Endothelial cell of umbilical vein (primary cell): ENCODE data around the gene GADD45GIP1. TPM values are rescaled to one million over a fixed set of nuclear protein-coding genes. Genes with fewer than 3 reads are reported as not detected.

Source experiments
- BruUV-seq: library from RNA; stranded (reverse); fragments of 400-500 nt; replicated peaks from 2 replicates; lab custom pipeline; 2021; lab: Mats Ljungman, UMichigan
- CTCF ChIA-PET: fragments of 300-600, 350-600 bp; sonication (Branson Sonifier 250); formaldehyde crosslinking; loops from one replicate; lab custom pipeline; 2021; ENCODE audit warnings: antibody characterized with exemption, inconsistent platforms; lab: Charles Lee
- POLR2A ChIA-PET: fragments of 300-600, 350-600 bp; sonication (Branson Sonifier 250); formaldehyde crosslinking; loops from one replicate; lab custom pipeline; 2021; ENCODE audit warnings: antibody characterized with exemption, inconsistent platforms; lab: Charles Lee
- DNase-seq: peaks from one replicate; pipeline ENCODE4 v3.0.0-alpha.2; 2011; ENCODE audit warnings: low read depth, low spot score
- FAIRE-seq: peaks from 2 replicates; lab custom pipeline; 2011; peaks lifted over from hg19 to GRCh38; lab: Jason Lieb, UNC
- H2AFZ ChIP-seq: 2 replicates; pipeline ENCODE4 v1.6.0; 2012; ENCODE audit warnings: low read depth, low read length, control low read depth, inconsistent platforms
- H3K27ac ChIP-seq: 2 replicates; pipeline ENCODE4 v1.5.1; 2011; ENCODE audit warnings: low read depth, mild to moderate bottlenecking, control low read depth, low read length, moderate library complexity; ENCODE audit not compliant: insufficient read depth
- H3K27me3 ChIP-seq, 2 experiments: 2 replicates each; pipeline versions ENCODE4 v1.6.0 to v1.6.1; 2011; ENCODE audit warnings: low read length in 2 of 2, mixed read lengths in 1 of 2; ENCODE audit not compliant: control insufficient read depth in 2 of 2, insufficient read depth in 2 of 2
- H3K36me3 ChIP-seq, 2 experiments: 2 replicates in 1 of 2; 3 replicates in 1 of 2; pipeline ENCODE4 v1.5.1; 2011; ENCODE audit warnings: low read length in 2 of 2, mild to moderate bottlenecking in 1 of 2, moderate library complexity in 1 of 2; ENCODE audit not compliant: control insufficient read depth in 2 of 2, insufficient read depth in 2 of 2; ENCODE audit errors: extremely low read depth in 1 of 2
- H3K4me1 ChIP-seq: 3 replicates; pipeline ENCODE4 v1.5.1; 2011; ENCODE audit warnings: mild to moderate bottlenecking, low read length; ENCODE audit not compliant: control insufficient read depth, insufficient read depth; ENCODE audit errors: extremely low read depth
- H3K4me2 ChIP-seq: 2 replicates; pipeline ENCODE4 v1.6.1; 2011; ENCODE audit warnings: low read length, control low read depth, mixed read lengths; ENCODE audit not compliant: insufficient read depth
- H3K4me3 ChIP-seq, 3 experiments: fragments of 200-600 bp in 1 of 3; sonication (generic), shearing (Covaris generic) in 1 of 3; replicated peaks in 1 of 3; 2 replicates each; pipeline ENCODE4 v1.5.1; 2011 to 2016; ENCODE audit warnings: control low read depth in 3 of 3, low read length in 3 of 3, mild to moderate bottlenecking in 2 of 3, inconsistent platforms in 1 of 3, low read depth in 1 of 3, moderate library complexity in 1 of 3; ENCODE audit not compliant: insufficient read depth in 1 of 3
- H3K79me2 ChIP-seq: 2 replicates; pipeline ENCODE4 v1.6.0; 2012; ENCODE audit warnings: low read length, inconsistent platforms; ENCODE audit not compliant: control insufficient read depth, insufficient read depth
- H3K9ac ChIP-seq: replicated peaks from 2 replicates; pipeline ENCODE3; 2011; ENCODE audit warnings: low read length, control low read depth; ENCODE audit not compliant: insufficient read depth; ENCODE audit errors: extremely low read depth
- H3K9me1 ChIP-seq: replicated peaks from 3 replicates; pipeline ENCODE4 v1.6.0; 2011; ENCODE audit warnings: mild to moderate bottlenecking, low read length; ENCODE audit not compliant: control insufficient read depth, insufficient read depth; ENCODE audit errors: extremely low read depth
- H3K9me3 ChIP-seq: replicated peaks from 2 replicates; pipeline ENCODE4 v1.5.1; 2012; ENCODE audit warnings: low read length, inconsistent platforms; ENCODE audit not compliant: control insufficient read depth, insufficient read depth
- H4K20me1 ChIP-seq: replicated peaks from 2 replicates; pipeline ENCODE3; 2011; ENCODE audit warnings: mild to moderate bottlenecking, low read length; ENCODE audit not compliant: control insufficient read depth, insufficient read depth; ENCODE audit errors: extremely low read depth
- CTCF ChIP-seq, 2 donors: IDR thresholded peaks; 1 replicate in 1 of 2; 2 replicates in 1 of 2; pipeline ENCODE4 v1.5.1; 2011; ENCODE audit warnings: low read length in 2 of 2, mild to moderate bottlenecking in 2 of 2, moderate library complexity in 2 of 2, control low read depth in 1 of 2, inconsistent platforms in 1 of 2, low read depth in 1 of 2; ENCODE audit not compliant: insufficient read depth in 1 of 2; ENCODE audit errors: extremely low read depth in 1 of 2
- EZH2 ChIP-seq: IDR thresholded peaks from 2 replicates; pipeline ENCODE4 v1.6.1; 2012; ENCODE audit warnings: borderline replicate concordance, low read depth, mild to moderate bottlenecking, moderate library complexity, low read length, inconsistent platforms; ENCODE audit not compliant: severe bottlenecking
- FOS ChIP-seq: IDR thresholded peaks from 2 replicates; pipeline ENCODE4 v1.6.1; 2011; ENCODE audit warnings: mild to moderate bottlenecking, low read length, moderate library complexity, borderline replicate concordance; ENCODE audit not compliant: insufficient read depth
- GATA2 ChIP-seq: IDR thresholded peaks from 2 replicates; pipeline ENCODE4 v1.7.0; 2011; ENCODE audit warnings: low read depth, mild to moderate bottlenecking, moderate library complexity, mixed read lengths, low read length; ENCODE audit not compliant: insufficient read length, insufficient read depth
- JUN ChIP-seq: IDR thresholded peaks from 2 replicates; pipeline ENCODE4 v1.6.1; 2011; ENCODE audit warnings: borderline replicate concordance, low read depth; ENCODE audit not compliant: insufficient read length, insufficient read depth
- MAX ChIP-seq: IDR thresholded peaks from 2 replicates; pipeline ENCODE4 v1.6.1; 2011; ENCODE audit not compliant: insufficient read depth, insufficient read length
- MYC ChIP-seq: IDR thresholded peaks from one replicate; pipeline ENCODE4 v1.6.1; 2011; ENCODE audit warnings: mild to moderate bottlenecking, low read depth, low read length
- POLR2A ChIP-seq: IDR thresholded peaks from 2 replicates; pipeline ENCODE4 v1.6.1; 2012; ENCODE audit warnings: low read depth, mild to moderate bottlenecking, control low read depth, low read length
- POLR2AphosphoS5 ChIP-seq: IDR thresholded peaks from 2 replicates; pipeline ENCODE4 v1.6.1; 2012; ENCODE audit warnings: low read depth, mild to moderate bottlenecking, control low read depth, low read length, moderate library complexity; ENCODE audit not compliant: insufficient read depth
- dilution Hi-C: fragments of 300-500 bp; cut with MboI; formaldehyde crosslinking; loops from one replicate; pipeline ENCODE4 v1.15.0; 2019; ENCODE audit warnings: low sequenced_read_pairs; ENCODE audit not compliant: extremely low pct_ligation_motif_present
- intact Hi-C: fragments of 100-400 bp; cut with micrococcal nuclease; formaldehyde crosslinking; loops from one replicate; pipeline ENCODE4 v1.10.0; 2022
- polyA plus RNA-seq, 4 experiments: library from polyadenylated mRNA; depleted of rRNA in 3 of 4; stranded (reverse) in 3 of 4; unstranded in 1 of 4; fragments of >200 nt; gene quantifications; 2 replicates each; pipeline versions ENCODE4 v1.2.1 to v1.2.3, GENCODE V29; 2011 to 2012; ENCODE audit warnings: missing spikeins in 1 of 4
- total RNA-seq: library from RNA; stranded (reverse); gene quantifications from 2 replicates; pipeline ENCODE4 v1.2.3, GENCODE V29; 2021

GADD45GIP1 gene
- total and polyA plus RNA-seq, 2 donors (not counting 3 experiments of a cell fraction or from before 2014, with no cell fraction given), result 32.8 to 38.3 TPM

GRCh38 chr19:12965812-12966135 is 8.8 kb upstream of the GADD45GIP1 start:
- Histone ChIP-seq H3K9ac (no peak overlapping the region), H2AFZ (peak overlapping the region; percentile 98), H3K27ac (peak overlapping the region; percentile 4), H3K4me3 (peak overlapping the region in 1 of 3 experiments; percentile 48), H3K27me3 (no peaks in the 10 kb centered on the region), H3K36me3 (no peaks in the 10 kb centered on the region), H3K9me1 (no peaks in the 10 kb centered on the region), H3K79me2 (no peaks in the 10 kb centered on the region), H3K9me3 (no peaks in the 10 kb centered on the region), H4K20me1 (no peaks in the 10 kb centered on the region), H3K4me2 (peak overlapping the region; percentile 60), H3K4me1 (peaks cover 2% of the 10 kb centered on the region)
- FAIRE-seq (no peak), DNase-seq (no peak)
- intact Hi-C loops, result loop anchor here (1.0 kb wide), 5 partner anchors 8 to 129 kb away; partner anchors contain the start of genes CALR and GADD45GIP1
- POLR2A ChIA-PET, result interaction anchor here (0.8 to 1.2 kb wide), 2 partner anchors 28 to 128 kb away, joined by 3 to 4 read pairs; no protein-coding TSS in a partner anchor
- dilution Hi-C loops, result no loop called here
- no TSS peak for BruUV-seq
- CTCF ChIA-PET, result interaction anchor here (0.6 to 5.2 kb wide), 52 partner anchors 10 to 779 kb away, joined by 3 to 115 read pairs (median 5); partner anchors contain the start of genes CALR, DNASE2, FARSA and GADD45GIP1
- TF ChIP-seq EZH2 (no peak), MYC (no peak), GATA2 (no peak), POLR2AphosphoS5 (no peak), FOS (no peak), JUN (no peak), CTCF (IDR thresholded peaks at IDR 0.05; ENCODE audit: extremely low read depth in 1 of 2, insufficient read depth in 1 of 2, low read depth in 1 of 2, low read length in 2 of 2) (no peak), POLR2A (no peak), MAX (no peak)
